Nephron progenitor cell (in vitro differentiated cells): ENCODE results near the gene CAPZB.

ENCODE experiments used
- DNase-seq: peaks from one replicate; pipeline ENCODE4 v3.0.0; 2021
- H3K27ac Mint-ChIP-seq: 2 replicates; pipeline ENCODE4 v1.8.0; 2021; ENCODE audit warnings: mild to moderate bottlenecking, moderate library complexity, mixed read lengths
- H3K27me3 Mint-ChIP-seq: 2 replicates; pipeline ENCODE4 v1.8.0; 2021; ENCODE audit warnings: mild to moderate bottlenecking, low read depth, mixed read lengths; ENCODE audit not compliant: poor library complexity
- H3K36me3 Mint-ChIP-seq: 2 replicates; pipeline ENCODE4 v1.8.0; 2021; ENCODE audit warnings: low read depth, mixed read lengths
- H3K4me1 Mint-ChIP-seq: 2 replicates; pipeline ENCODE4 v1.8.0; 2021; ENCODE audit warnings: mixed read lengths
- H3K4me3 Mint-ChIP-seq: 2 replicates; pipeline ENCODE4 v1.8.0; 2021; ENCODE audit warnings: mild to moderate bottlenecking, moderate library complexity, mixed read lengths
- H3K9me3 Mint-ChIP-seq: 2 replicates; pipeline ENCODE4 v1.8.0; 2021; ENCODE audit warnings: mild to moderate bottlenecking, moderate library complexity, mixed read lengths
- CTCF ChIP-seq: fragments of 200-600 bp; sonication (generic); IDR thresholded peaks from 2 replicates; pipeline ENCODE4 v1.5.0; 2021; ENCODE audit warnings: antibody characterized with exemption

Gene CAPZB

GRCh38 chr1:19485362-19486187 lies at the start of gene CAPZB:
Gene CAPZB, minus strand, starts transcription at chr1:19485539. Its CDS starts 101 bp downstream, at chr1:19485438.
- Mint-ChIP-seq H3K27ac (peak within 1 kb of the TSS; percentile 94), H3K27me3 (peaks cover 4% of the 10 kb centered on the region), H3K4me1 (peaks cover 59% of the 10 kb centered on the region), H3K4me3 (peak within 1 kb of the TSS; percentile 97), H3K9me3 (peaks cover 4% of the 10 kb centered on the region), H3K36me3 (peaks cover 5% of the 10 kb centered on the region)
- no peak for TF ChIP-seq CTCF
- DNase-seq = peak; percentile 95

GRCh38 chr1:19534281-19534680 lies 48.9 kb upstream of the CAPZB start:
- Mint-ChIP-seq H3K27ac (no peak overlapping the region), H3K36me3 (peaks cover 5% of the 10 kb centered on the region), H3K27me3 (peaks cover 16% of the 10 kb centered on the region), H3K9me3 (peaks cover 30% of the 10 kb centered on the region), H3K4me1 (peaks cover 6% of the 10 kb centered on the region), H3K4me3 (no peak overlapping the region)
- no peak for TF ChIP-seq CTCF
- no peak for DNase-seq

GRCh38 chr1:19533626-19534025 lies 48.3 kb upstream of the CAPZB start:
- H3K27me3 Mint-ChIP-seq = peaks cover 12% of the 10 kb centered on the region
- H3K36me3 Mint-ChIP-seq = peaks cover 5% of the 10 kb centered on the region
- DNase-seq = no peak
- no peak overlapping the region for H3K27ac Mint-ChIP-seq
- H3K4me1 Mint-ChIP-seq = peaks cover 6% of the 10 kb centered on the region
- H3K9me3 Mint-ChIP-seq = peaks cover 26% of the 10 kb centered on the region
- no peak for TF ChIP-seq CTCF
- no peak overlapping the region for H3K4me3 Mint-ChIP-seq

GRCh38 chr1:19532519-19532918 lies 47.2 kb upstream of the CAPZB start:
- no peak overlapping the region for H3K4me3 Mint-ChIP-seq

GRCh38 chr1:19529664-19530063 lies 44.3 kb upstream of the CAPZB start:
- Mint-ChIP-seq H3K4me3 (no peak overlapping the region), H3K4me1 (peaks cover 6% of the 10 kb centered on the region), H3K27ac (peak overlapping the region; percentile 47), H3K9me3 (no peaks in the 10 kb centered on the region), H3K27me3 (peaks cover 3% of the 10 kb centered on the region), H3K36me3 (no peaks in the 10 kb centered on the region)
- no peak for DNase-seq
- no peak for TF ChIP-seq CTCF

More at GRCh38 chr1:19532519-19532918, 47.2 kb upstream of the CAPZB start:
- Mint-ChIP-seq H3K36me3 (peaks cover 5% of the 10 kb centered on the region), H3K9me3 (peaks cover 18% of the 10 kb centered on the region), H3K27ac (no peak overlapping the region), H3K27me3 (peaks cover 7% of the 10 kb centered on the region), H3K4me1 (peaks cover 6% of the 10 kb centered on the region)
- TF ChIP-seq CTCF = no peak
- DNase-seq = no peak

- H3K4me3 Mint-ChIP-seq = no peak overlapping the region
- no peak for TF ChIP-seq CTCF
- H3K4me1 Mint-ChIP-seq = peaks cover under 1% of the 10 kb centered on the region
- H3K27me3 Mint-ChIP-seq = peaks cover 3% of the 10 kb centered on the region
- no peak overlapping the region for H3K27ac Mint-ChIP-seq
- no peaks in the 10 kb centered on the region for H3K9me3 Mint-ChIP-seq
- DNase-seq = no peak
- H3K36me3 Mint-ChIP-seq = no peaks in the 10 kb centered on the region
Measured at GRCh38 chr1:19528438-19528837, 43.1 kb upstream of the CAPZB start.
